ENCODE results near the gene EIF3CL.
"Not testable (repeated sequence)": the region's sequence is repeated elsewhere in the genome, so short reads cannot be mapped to it uniquely, and the experiment has no call there.

The EIF3CL gene

DNA sequence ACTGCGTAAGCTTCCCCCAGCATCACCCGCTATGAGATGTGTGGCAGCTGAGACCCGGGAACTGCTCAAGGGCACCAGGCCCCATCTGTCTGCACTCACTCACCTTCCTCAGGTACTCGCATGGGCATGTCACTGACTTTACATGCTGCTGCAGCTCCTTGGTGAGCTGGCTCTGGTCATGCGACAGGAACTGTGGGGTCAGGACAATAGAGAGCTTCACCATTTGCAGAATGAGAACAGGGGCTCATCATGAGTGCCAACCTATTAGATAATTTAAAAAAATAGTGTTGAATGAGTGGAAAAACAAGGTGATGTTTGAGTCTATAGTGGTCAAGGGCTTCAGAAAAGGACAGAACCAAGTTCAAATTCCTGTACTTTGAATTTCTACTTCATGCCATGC is 41.0 kb downstream of the EIF3CL start:
- FAIRE-seq: not testable (repeated sequence)

DNA sequence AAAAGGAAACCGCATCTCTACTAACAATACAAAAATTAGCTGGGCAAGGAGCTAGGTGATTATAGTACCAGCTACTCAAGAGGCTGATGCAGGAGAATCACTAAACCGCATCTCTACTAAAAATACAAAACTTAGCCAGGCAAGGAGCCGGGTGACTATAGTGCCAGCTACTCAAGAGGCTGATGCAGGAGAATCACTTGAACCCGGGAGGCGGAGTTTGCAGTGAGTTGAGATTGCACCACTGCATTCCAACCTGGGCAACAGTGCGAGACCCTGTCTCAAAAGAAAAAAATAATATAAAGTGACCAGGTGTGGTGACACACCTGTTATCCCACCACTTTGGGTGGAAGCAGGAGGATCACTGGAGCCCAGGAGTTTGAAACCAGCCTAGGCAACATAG is 65.4 kb downstream of the EIF3CL start:
- not testable (repeated sequence) for FAIRE-seq

DNA sequence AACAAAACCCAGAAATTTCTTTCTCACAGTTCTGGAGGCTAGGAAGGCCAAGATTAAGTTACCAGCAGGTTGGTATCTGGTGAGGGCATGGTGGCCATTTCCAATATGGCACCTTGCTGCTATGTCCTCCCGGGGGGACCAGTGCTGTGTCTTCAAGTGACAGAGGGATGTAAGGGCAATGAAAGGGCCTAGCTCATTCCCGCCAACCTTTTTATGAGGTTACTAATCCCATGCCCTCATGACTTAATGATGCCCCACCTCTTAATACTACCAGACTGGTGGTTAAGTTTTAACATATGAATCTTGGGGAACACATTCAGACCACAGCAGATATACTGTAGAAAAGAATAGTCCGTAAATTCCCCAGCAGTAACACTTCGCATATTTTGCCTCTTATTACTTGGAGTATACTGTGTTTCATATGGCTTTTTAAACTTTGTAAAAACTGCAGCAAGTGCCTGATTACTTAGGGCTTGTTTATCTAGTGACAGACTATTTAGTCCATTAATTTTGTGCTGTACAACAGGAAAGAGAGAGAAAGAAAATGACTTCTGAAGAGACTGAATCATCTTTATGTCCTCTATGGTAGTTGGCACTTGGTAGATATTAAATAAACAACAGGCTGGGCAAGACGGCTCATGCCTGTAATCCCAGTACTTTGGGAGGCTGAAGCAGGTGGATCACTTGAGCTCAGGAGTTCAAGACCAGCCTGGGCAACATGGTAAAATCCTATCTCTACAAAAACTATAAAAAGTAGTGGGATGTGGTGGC is 66.5 kb downstream of the EIF3CL start:
- FAIRE-seq: not testable (repeated sequence)

DNA sequence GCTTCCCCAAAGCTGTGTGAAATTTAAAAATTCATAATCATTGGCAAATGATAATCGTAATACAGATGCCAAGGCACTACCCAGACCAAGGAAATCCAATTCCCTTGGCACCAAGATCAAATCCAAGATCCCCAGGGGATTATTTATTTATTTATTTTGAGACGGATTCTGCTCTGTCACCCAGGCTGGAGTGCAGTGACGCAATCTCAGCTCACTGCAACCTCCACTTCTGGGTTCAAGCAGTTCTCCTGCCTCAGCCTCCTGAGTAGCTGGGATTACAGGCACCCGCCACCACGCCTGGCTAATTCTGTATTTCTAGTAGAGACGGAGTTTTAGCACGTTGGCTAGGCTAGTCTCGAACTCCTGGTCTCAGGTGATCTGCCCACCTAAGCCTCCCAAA is 68.0 kb downstream of the EIF3CL start:
- not testable (repeated sequence) for FAIRE-seq

DNA sequence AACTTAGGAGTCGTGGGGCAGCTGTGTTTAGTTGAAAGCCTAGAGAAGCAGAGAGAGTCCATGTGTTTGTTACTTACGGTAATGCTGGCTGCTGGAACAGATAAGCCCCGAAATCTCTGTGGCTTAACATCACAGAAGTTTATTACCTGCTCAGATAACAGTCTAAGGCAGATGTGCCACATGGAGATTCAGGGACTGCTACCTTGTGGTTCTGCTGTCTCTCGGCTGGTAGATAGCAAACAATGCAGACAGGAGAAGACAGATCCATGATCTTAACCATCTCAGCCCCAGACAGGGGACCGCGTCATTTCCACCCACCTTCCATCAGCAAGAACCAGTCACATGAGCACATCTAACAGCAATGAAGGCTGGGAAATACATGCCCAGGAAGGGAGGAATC is 71.0 kb downstream of the EIF3CL start:
- not testable (repeated sequence) for FAIRE-seq

DNA sequence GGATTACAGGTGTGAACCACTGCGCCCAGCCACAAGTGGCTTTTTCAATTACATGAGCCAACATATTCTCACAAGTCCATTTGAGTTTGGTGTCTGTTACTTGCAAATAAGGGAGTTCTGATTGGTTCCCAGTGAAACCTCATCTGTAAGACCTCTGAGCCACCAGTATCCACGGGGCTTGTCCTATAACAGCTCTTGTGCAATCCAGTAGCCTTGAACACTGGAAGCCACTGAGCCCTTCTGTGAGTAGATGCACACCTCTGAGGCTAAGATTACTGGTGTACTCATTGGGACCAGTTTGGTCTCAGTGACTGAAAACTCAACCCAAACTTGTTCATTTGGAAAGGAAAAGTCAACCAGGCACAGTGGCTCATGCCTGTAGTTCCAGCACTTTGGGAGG is 72.7 kb downstream of the EIF3CL start:
- FAIRE-seq: not testable (repeated sequence)

DNA sequence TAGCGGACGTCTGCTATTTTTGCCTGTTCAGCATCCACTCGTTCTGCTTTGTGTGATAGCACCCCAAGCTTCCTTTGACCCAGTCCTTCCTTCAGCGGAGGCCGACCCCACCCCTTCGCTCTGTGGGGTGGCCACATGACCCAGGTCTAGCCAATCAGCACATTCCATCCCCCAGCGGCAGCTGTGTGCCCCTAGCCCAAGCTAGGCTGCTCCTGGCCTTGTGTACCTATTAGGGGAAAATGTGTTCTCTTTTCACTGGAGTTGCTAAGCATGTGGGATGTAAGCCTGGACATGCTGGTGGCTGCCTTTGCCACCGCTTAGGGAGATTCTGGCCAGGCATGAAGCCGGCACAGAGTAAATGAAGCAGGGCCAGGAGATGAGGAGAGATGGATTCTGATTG is 73.4 kb downstream of the EIF3CL start:
- not testable (repeated sequence) for FAIRE-seq

All from G401.6 (cell line).